ENCODE measurements around the gene NEK11.

Gene NEK11

DNA sequence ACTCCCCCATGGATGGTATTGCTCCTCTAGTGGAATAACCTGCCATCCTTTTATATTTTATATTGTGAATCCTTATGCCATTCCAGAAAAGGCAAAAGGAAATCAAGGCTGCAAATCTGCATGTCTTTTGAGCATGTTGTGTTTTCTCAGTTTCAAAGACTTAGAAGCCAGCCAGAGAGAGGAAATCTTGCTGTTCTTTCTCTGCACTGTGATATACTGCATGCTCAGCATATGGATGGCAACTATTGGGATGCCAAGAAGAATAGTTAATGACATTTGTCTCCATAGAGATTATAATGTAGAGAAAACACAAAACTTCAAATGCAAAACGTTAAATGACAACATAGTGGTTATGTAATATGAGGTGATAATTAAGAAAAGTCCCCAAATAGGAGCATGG, 248.9 kb downstream of the NEK11 start:
- TF ChIP-seq, protein P1, sequence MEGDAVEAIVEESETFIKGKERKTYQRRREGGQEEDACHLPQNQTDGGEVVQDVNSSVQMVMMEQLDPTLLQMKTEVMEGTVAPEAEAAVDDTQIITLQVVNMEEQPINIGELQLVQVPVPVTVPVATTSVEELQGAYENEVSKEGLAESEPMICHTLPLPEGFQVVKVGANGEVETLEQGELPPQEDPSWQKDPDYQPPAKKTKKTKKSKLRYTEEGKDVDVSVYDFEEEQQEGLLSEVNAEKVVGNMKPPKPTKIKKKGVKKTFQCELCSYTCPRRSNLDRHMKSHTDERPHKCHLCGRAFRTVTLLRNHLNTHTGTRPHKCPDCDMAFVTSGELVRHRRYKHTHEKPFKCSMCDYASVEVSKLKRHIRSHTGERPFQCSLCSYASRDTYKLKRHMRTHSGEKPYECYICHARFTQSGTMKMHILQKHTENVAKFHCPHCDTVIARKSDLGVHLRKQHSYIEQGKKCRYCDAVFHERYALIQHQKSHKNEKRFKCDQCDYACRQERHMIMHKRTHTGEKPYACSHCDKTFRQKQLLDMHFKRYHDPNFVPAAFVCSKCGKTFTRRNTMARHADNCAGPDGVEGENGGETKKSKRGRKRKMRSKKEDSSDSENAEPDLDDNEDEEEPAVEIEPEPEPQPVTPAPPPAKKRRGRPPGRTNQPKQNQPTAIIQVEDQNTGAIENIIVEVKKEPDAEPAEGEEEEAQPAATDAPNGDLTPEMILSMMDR (IDR thresholded peaks at IDR 0.05; ENCODE audit: control insufficient read depth, extremely low read depth, insufficient read depth), result no peak
- no peak overlapping the region for H3K4me3 ChIP-seq (ENCODE audit: low read depth, low read length)
- no peak for DNase-seq (ENCODE audit: low read depth)

DNA sequence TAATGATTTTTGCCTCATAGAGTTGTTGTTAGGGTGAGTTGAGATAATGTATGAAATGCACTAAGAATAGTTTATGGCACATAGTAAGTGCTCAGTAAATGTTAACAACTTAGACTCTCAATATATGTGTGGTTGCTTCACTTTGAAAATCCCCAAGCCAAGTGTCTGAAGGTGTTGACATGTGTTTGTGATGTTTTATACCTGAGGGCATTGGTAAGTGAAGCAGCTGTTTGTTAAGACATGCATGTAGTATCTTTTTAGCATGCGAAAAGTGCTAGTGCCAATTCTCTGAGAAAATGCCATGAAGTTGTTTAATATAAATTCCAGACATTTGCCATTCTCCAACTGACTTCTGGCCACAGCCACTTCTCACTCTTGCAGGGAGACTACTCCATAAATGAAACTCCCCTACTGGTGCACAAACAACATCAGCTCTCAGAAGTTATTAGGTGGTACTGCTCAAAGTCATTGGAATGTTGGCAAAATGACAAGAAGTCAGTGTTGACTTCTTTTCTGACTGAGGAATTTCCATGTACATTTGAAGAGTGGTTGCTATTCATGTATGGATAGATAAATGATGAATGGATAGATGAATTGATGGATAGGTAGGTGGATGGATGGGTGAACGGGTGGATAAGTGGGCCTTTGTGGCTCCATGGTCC, 251.3 kb downstream of the NEK11 start:
- TF ChIP-seq, protein P1 (IDR thresholded peaks at IDR 0.05; ENCODE audit: control insufficient read depth, extremely low read depth, insufficient read depth), result no peak
- DNase-seq (ENCODE audit: low read depth), result no peak
- no peak overlapping the region for H3K4me3 ChIP-seq (ENCODE audit: low read depth, low read length)

DNA sequence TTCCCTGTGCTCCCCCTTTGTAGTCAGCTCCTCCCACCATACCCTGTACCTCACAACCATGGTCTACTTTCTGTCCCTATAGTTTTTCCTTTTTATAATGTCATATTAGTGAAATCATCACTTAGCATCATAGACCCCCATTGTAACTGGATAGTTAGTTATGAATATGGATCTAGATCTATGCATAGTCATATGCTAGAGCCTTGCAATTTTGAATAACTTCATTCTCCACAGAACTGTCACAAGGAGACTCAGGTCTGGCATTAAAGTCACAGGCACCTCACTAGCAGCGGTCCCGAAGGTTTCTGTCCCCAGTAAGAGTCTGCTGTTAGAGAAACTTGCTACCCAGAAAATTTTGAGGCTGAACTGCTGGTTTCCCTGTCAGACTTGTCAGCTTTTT, 252.9 kb downstream of the NEK11 start:
- TF ChIP-seq, protein P1 (IDR thresholded peaks at IDR 0.05; ENCODE audit: control insufficient read depth, extremely low read depth, insufficient read depth), result no peak
- DNase-seq (ENCODE audit: low read depth), result no peak

DNA sequence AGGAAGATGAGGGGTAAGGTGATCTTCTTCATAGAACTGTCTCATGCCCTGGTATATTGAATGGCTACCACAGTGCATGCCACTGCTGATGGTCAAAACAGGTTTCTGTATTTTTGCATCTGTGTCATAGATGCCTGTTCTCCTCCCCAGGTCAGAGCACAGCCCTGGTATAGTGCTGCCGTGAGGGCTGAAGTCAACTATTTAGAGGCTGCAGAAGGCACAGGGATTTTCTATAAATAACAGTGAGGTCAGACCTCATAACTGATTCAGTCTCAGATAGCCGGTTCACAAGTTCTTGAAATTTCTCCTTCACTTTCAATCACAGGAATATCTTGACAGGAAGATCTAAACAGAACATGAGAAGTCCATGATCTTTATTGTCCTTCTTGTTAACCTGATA, 255.7 kb downstream of the NEK11 start:
- TF ChIP-seq, protein P1 (IDR thresholded peaks at IDR 0.05; ENCODE audit: control insufficient read depth, extremely low read depth, insufficient read depth), result no peak
- DNase-seq (ENCODE audit: low read depth), result no peak
- H3K4me3 ChIP-seq (ENCODE audit: low read depth, low read length), result no peak overlapping the region

More for the DNA sequence above, 252.9 kb downstream of the NEK11 start:
- H3K4me3 ChIP-seq (ENCODE audit: low read depth, low read length), result no peak overlapping the region

DNA sequence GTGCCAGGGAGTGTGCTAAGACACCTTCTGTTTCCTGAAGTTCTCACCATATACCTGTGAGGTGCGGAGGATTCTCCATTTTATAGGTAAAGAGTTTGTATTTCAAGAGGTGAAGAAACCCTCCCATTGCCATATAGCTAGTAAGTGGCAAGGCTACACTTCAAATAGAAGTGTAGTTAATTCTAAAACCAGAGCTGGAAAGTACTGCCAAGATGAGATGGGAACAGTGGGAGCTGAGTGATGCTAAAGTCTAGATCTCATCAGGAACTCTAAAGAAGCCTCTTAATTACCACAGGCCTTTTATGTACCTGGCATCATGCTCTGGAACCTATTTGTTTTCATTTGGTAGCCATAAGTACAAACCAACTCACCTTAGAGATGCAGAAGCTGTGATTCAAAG, 256.3 kb downstream of the NEK11 start:
- H3K4me3 ChIP-seq (ENCODE audit: low read depth, low read length), result no peak overlapping the region
- DNase-seq (ENCODE audit: low read depth), result no peak
- TF ChIP-seq, protein P1 (IDR thresholded peaks at IDR 0.05; ENCODE audit: control insufficient read depth, extremely low read depth, insufficient read depth), result no peak

DNA sequence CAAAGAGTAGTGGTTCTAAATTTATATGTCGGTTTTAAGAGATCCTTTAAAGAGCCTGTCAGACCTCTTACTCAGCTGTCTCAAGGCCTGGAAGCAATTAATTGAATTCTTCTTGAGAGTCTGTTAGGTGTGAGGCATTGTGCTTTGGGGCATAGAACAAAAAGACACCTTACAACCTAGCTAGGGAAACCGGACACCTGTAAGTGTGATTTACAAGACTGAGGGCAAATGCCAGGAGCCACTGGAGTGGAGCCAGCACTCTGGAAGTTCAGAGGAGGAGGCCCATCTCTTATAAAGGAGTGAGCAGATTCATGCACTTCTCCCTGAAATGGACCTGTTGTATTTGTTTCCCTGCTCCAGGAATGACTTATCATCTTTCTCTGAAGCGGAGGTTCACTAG, 257.2 kb downstream of the NEK11 start:
- DNase-seq (ENCODE audit: low read depth), result peak; percentile 2
- H3K4me3 ChIP-seq (ENCODE audit: low read depth, low read length), result no peak overlapping the region
- TF ChIP-seq, protein P1 (IDR thresholded peaks at IDR 0.05; ENCODE audit: control insufficient read depth, extremely low read depth, insufficient read depth), result no peak

DNA sequence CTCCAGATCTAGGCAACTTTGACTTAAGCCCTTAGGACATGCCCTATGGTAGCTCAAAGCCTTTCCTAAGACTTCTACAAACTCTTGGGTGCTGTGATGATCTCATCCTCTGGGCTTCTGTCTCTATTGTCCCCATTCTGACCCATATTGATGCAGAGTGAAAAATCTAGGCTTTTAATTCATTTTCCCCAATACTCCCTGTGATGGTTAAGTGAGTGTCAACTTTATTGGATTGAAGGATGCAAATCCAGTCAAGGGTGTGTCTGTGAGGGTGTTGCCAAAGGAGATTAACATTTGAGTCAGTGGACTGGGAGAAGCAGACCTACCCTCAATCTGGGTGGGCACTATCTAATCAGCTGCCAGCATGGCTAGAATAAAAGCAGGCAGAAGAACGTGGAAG, 257.6 kb downstream of the NEK11 start:
- H3K4me3 ChIP-seq (ENCODE audit: low read depth, low read length), result no peak overlapping the region
- no peak for DNase-seq (ENCODE audit: low read depth)
- TF ChIP-seq, protein P1 (IDR thresholded peaks at IDR 0.05; ENCODE audit: control insufficient read depth, extremely low read depth, insufficient read depth), result no peak
